HCT116 (cell line): ENCODE results near the gene ROCK1. TPM values are rescaled to one million over a fixed set of nuclear protein-coding genes. Genes with fewer than 3 reads are reported as not detected.

Experiments used
- ATAC-seq: fragments of 200-7000 bp; cut with Tn5 transposase; 2 replicates; pipeline ENCODE4 v1.9.1; 2020; ENCODE audit warnings: mild to moderate bottlenecking, moderate library complexity
- BruUV-seq: library from RNA; stranded (reverse); fragments of 400-500 nt; replicated peaks from 2 replicates; lab custom pipeline; 2021; lab: Mats Ljungman, UMichigan
- CTCF ChIA-PET: fragments of 300-600 bp; sonication (Branson Sonifier 250); formaldehyde crosslinking; loops from one replicate; lab custom pipeline; 2021; ENCODE audit warnings: antibody characterized with exemption; lab: Charles Lee
- POLR2A ChIA-PET: fragments of 300-600, 350-600 bp; sonication (Branson Sonifier 250); formaldehyde crosslinking; loops from one replicate; lab custom pipeline; 2021; ENCODE audit warnings: antibody characterized with exemption; lab: Charles Lee
- RAD21 ChIA-PET, 2 experiments: fragments of 300-600 bp; sonication (Branson Sonifier 250); formaldehyde crosslinking; loops; one replicate each; lab custom pipeline; 2023; ENCODE audit warnings: low total read pairs in 2 of 2; ENCODE audit not compliant: uncharacterized antibody in 2 of 2, unreplicated experiment in 2 of 2, low non-redundant PET in 1 of 2; lab: Charles Lee
- DNase-seq: peaks from one replicate; pipeline ENCODE4 v3.0.0-alpha.2; 2010; ENCODE audit warnings: low read depth, low spot score
- H2AFZ ChIP-seq: fragments of 200-600 bp; shearing (Covaris generic), sonication (generic); 2 replicates; pipeline ENCODE4 v1.6.1; 2017; ENCODE audit warnings: low read depth, mixed run types, mixed read lengths, antibody characterized with exemption, low read length; ENCODE audit not compliant: poor library complexity, severe bottlenecking
- H3K27ac ChIP-seq: 2 replicates; pipeline ENCODE4 v1.5.1; 2012; ENCODE audit warnings: low read depth, low read length
- H3K27me3 ChIP-seq: fragments of 200-600 bp; sonication (generic); 2 replicates; pipeline ENCODE4 v1.6.1; 2016; ENCODE audit warnings: mixed run types, low read length, mixed read lengths; ENCODE audit not compliant: insufficient read depth
- H3K36me3 ChIP-seq, 2 experiments: fragments of 200-500 bp in 1 of 2; fragments of 200-600 bp in 1 of 2; sonication (Bioruptor generic) in 1 of 2; sonication (generic) in 1 of 2; 2 replicates each; pipeline versions ENCODE4 v1.5.1 to v1.6.1; 2014 to 2016; ENCODE audit warnings: low read length in 2 of 2, inconsistent platforms in 1 of 2, mixed read lengths in 1 of 2, mixed run types in 1 of 2; ENCODE audit not compliant: insufficient read depth in 2 of 2, control insufficient read depth in 1 of 2
- H3K4me1 ChIP-seq, 2 experiments: fragments of 200-600 bp in 1 of 2; sonication (generic) in 1 of 2; 2 replicates each; pipeline versions ENCODE4 v1.5.1 to v1.6.1; 2012 to 2017; ENCODE audit warnings: low read length in 2 of 2, inconsistent platforms in 1 of 2, mild to moderate bottlenecking in 1 of 2, mixed read lengths in 1 of 2, mixed run types in 1 of 2, moderate library complexity in 1 of 2; ENCODE audit not compliant: insufficient read depth in 2 of 2, control insufficient read depth in 1 of 2
- H3K4me2 ChIP-seq: fragments of 200-600 bp; sonication (generic); 2 replicates; pipeline ENCODE4 v1.6.1; 2017; ENCODE audit warnings: mixed run types, low read length, mixed read lengths
- H3K4me3 ChIP-seq, 2 experiments: fragments of 200-600 bp in 1 of 2; sonication (generic) in 1 of 2; replicated peaks in 1 of 2; 2 replicates each; pipeline ENCODE4 v1.5.1; 2011 to 2016; ENCODE audit warnings: low read length in 2 of 2, control low read depth in 1 of 2, low read depth in 1 of 2, mild to moderate bottlenecking in 1 of 2, mixed read lengths in 1 of 2, mixed run types in 1 of 2
- H3K79me2 ChIP-seq: fragments of 200-600 bp; sonication (generic); 2 replicates; pipeline ENCODE4 v1.6.1; 2017; ENCODE audit warnings: mild to moderate bottlenecking, mixed run types, low read length, moderate library complexity, mixed read lengths; ENCODE audit not compliant: insufficient read depth
- H3K9ac ChIP-seq: fragments of 200-600 bp; sonication (generic); 2 replicates; pipeline ENCODE4 v1.6.1; 2016; ENCODE audit warnings: low read length, mixed read lengths
- H3K9me2 ChIP-seq: fragments of 200-600 bp; sonication (generic), shearing (Covaris generic); 2 replicates; pipeline ENCODE4 v1.6.1; 2017; ENCODE audit warnings: mixed run types, mild to moderate bottlenecking, moderate library complexity; ENCODE audit not compliant: insufficient read depth
- H3K9me3 ChIP-seq, 2 experiments: fragments of 200-500 bp in 1 of 2; fragments of 200-600 bp in 1 of 2; sonication (Bioruptor generic) in 1 of 2; sonication (generic) in 1 of 2; 2 replicates each; pipeline ENCODE4 v1.6.1; 2014 to 2017; ENCODE audit warnings: low read length in 2 of 2, mixed read lengths in 2 of 2, inconsistent platforms in 1 of 2, low read depth in 1 of 2, mild to moderate bottlenecking in 1 of 2, mixed run types in 1 of 2, moderate library complexity in 1 of 2; ENCODE audit not compliant: control insufficient read depth in 1 of 2, insufficient read depth in 1 of 2
- H4K20me1 ChIP-seq: fragments of 200-600 bp; sonication (generic), shearing (Covaris generic); 2 replicates; pipeline ENCODE4 v1.6.1; 2017; ENCODE audit warnings: mixed run types, mild to moderate bottlenecking, moderate library complexity; ENCODE audit not compliant: insufficient read depth
- CBX3 ChIP-seq: IDR thresholded peaks from 2 replicates; pipeline ENCODE4 v1.6.1; 2012; ENCODE audit warnings: low read depth
- CEBPB ChIP-seq: IDR thresholded peaks from 2 replicates; pipeline ENCODE4 v1.6.1; 2012; ENCODE audit warnings: low read depth
- EZH2 ChIP-seq: fragments of 200-600 bp; sonication (generic); IDR thresholded peaks from 2 replicates; pipeline ENCODE4 v1.6.1; 2017; ENCODE audit warnings: antibody characterized with exemption, mixed run types
- FOSL1 ChIP-seq: IDR thresholded peaks from 2 replicates; pipeline ENCODE4 v1.6.1; 2012; ENCODE audit warnings: low read depth
- JUND ChIP-seq: IDR thresholded peaks from 2 replicates; pipeline ENCODE4 v1.6.1; 2012
- RAD21 ChIP-seq: IDR thresholded peaks from 2 replicates; pipeline ENCODE4 v1.6.1; 2012; ENCODE audit warnings: low read depth, mild to moderate bottlenecking
- SIN3A ChIP-seq: IDR thresholded peaks from 2 replicates; pipeline ENCODE4 v1.6.1; 2012; ENCODE audit warnings: low read depth
- SRF ChIP-seq: IDR thresholded peaks from 2 replicates; pipeline ENCODE4 v1.6.1; 2012; ENCODE audit warnings: low read depth
- TCF7L2 ChIP-seq: IDR thresholded peaks from 2 replicates; pipeline ENCODE4 v1.7.0; 2011; ENCODE audit warnings: borderline replicate concordance, inconsistent platforms; ENCODE audit not compliant: insufficient read depth, insufficient read length; ENCODE audit errors: extremely low read depth
- ZFX ChIP-seq: fragments of 450-650 bp; IDR thresholded peaks from 2 replicates; pipeline ENCODE4 v1.6.1; 2017
- intact Hi-C: fragments of 100-400 bp; cut with micrococcal nuclease; formaldehyde crosslinking; loops from 2 replicates; pipeline ENCODE4 v1.10.0; 2022
- total RNA-seq: library from RNA; stranded (reverse); gene quantifications from one replicate; pipeline ENCODE4 v1.2.1, GENCODE V29; 2021; ENCODE audit not compliant: unreplicated experiment
- TF ChIP-seq, protein P1 (sequence below): IDR thresholded peaks from 2 replicates; pipeline ENCODE4 v1.6.1; 2012
- TF ChIP-seq, protein P2 (sequence below): IDR thresholded peaks from 2 replicates; pipeline ENCODE4 v1.6.1; 2011; ENCODE audit warnings: mild to moderate bottlenecking, low read length, moderate library complexity; ENCODE audit not compliant: insufficient replicate concordance; ENCODE audit errors: extremely low read depth
- TF ChIP-seq, protein P3 (sequence below): IDR thresholded peaks from 2 replicates; pipeline ENCODE4 v1.6.1; 2012

Gene ROCK1
- total RNA-seq, 1 experiment from 2014 or later: 38.1 TPM

DNA sequence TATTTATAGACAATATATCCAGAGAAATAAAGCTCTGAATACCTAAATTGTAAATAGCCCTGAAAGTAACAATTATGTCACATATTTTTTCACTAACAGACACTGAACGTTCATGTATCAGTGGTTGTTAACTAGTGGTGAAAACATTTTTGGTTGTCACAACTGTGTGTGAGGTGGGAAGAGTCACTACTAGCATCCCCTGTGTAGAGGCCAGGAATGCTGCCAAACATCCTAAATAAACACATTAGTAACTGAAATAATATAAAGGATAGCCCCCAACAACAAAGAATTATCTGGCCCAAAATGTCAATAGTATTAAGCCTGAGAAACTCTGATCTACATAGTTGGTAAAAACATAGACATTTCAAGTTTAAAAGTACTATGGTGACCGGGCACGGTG, 64.5 kb downstream of the ROCK1 start:
- intact Hi-C loops: no loop called here
- Histone ChIP-seq H3K9me2 (no peaks in the 10 kb centered on the region), H3K4me1 (no peaks in the 10 kb centered on the region), H2AFZ (no peak overlapping the region), H3K27me3 (no peaks in the 10 kb centered on the region), H3K27ac (no peak overlapping the region), H3K4me2 (no peak overlapping the region), H3K4me3 (no peak overlapping the region), H3K9ac (no peak overlapping the region), H3K79me2 (peaks cover 33% of the 10 kb centered on the region), H3K9me3 (no peaks in the 10 kb centered on the region), H3K36me3 (peaks cover 0 to 5% of the 10 kb centered on the region in 2 experiments; a peak in 1 of 4 replicates), H4K20me1 (no peaks in the 10 kb centered on the region; the same call in 1 of the 2 replicates)
- ChIA-PET CTCF (no interaction called here), RAD21 (no interaction called here), POLR2A (no interaction called here)
- no peak for TF ChIP-seq SIN3A
- TF ChIP-seq FOSL1: no peak
- TF ChIP-seq SRF: no peak
- TF ChIP-seq, protein P1, sequence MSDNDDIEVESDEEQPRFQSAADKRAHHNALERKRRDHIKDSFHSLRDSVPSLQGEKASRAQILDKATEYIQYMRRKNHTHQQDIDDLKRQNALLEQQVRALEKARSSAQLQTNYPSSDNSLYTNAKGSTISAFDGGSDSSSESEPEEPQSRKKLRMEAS: no peak
- TF ChIP-seq EZH2: no peak
- TF ChIP-seq TCF7L2: no peak
- TF ChIP-seq RAD21: no peak
- TF ChIP-seq CBX3: no peak
- TF ChIP-seq ZFX: no peak
- TF ChIP-seq, protein P2, sequence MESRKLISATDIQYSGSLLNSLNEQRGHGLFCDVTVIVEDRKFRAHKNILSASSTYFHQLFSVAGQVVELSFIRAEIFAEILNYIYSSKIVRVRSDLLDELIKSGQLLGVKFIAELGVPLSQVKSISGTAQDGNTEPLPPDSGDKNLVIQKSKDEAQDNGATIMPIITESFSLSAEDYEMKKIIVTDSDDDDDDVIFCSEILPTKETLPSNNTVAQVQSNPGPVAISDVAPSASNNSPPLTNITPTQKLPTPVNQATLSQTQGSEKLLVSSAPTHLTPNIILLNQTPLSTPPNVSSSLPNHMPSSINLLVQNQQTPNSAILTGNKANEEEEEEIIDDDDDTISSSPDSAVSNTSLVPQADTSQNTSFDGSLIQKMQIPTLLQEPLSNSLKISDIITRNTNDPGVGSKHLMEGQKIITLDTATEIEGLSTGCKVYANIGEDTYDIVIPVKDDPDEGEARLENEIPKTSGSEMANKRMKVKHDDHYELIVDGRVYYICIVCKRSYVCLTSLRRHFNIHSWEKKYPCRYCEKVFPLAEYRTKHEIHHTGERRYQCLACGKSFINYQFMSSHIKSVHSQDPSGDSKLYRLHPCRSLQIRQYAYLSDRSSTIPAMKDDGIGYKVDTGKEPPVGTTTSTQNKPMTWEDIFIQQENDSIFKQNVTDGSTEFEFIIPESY: no peak
- no peak for TF ChIP-seq CEBPB
- TF ChIP-seq JUND: no peak
- TF ChIP-seq, protein P3, sequence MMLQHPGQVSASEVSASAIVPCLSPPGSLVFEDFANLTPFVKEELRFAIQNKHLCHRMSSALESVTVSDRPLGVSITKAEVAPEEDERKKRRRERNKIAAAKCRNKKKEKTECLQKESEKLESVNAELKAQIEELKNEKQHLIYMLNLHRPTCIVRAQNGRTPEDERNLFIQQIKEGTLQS: no peak
- no TSS peak for BruUV-seq
- DNase-seq (no peak), ATAC-seq (no peak)
